Vagina (tissue), 2 donors: ENCODE data around the gene DENND1A.

ENCODE experiments used
- POLR2A ChIP-seq, 2 donors: fragments of 450-650 bp; IDR thresholded peaks; one replicate each; pipeline ENCODE4 v1.6.1; 2017; ENCODE audit warnings: antibody characterized with exemption in 2 of 2, mild to moderate bottlenecking in 2 of 2, moderate library complexity in 2 of 2
- POLR2AphosphoS5 ChIP-seq, 2 donors: sonication (generic); formaldehyde crosslinking; IDR thresholded peaks; one replicate each; pipeline ENCODE4 v1.9.0; 2017; ENCODE audit warnings: antibody characterized with exemption in 2 of 2, mild to moderate bottlenecking in 2 of 2, low read depth in 1 of 2; ENCODE audit not compliant: insufficient read depth in 1 of 2
- TF ChIP-seq, protein P1 (sequence below), 3 experiments: fragments of 450-650 bp in 2 of 3; fragments of 200-600 bp in 1 of 3; sonication (generic) in 1 of 3; IDR thresholded peaks; one replicate each; pipeline ENCODE4 v1.5.1; 2017 to 2019; ENCODE audit warnings: antibody characterized with exemption in 3 of 3, mild to moderate bottlenecking in 2 of 3, moderate library complexity in 2 of 3

DNA sequence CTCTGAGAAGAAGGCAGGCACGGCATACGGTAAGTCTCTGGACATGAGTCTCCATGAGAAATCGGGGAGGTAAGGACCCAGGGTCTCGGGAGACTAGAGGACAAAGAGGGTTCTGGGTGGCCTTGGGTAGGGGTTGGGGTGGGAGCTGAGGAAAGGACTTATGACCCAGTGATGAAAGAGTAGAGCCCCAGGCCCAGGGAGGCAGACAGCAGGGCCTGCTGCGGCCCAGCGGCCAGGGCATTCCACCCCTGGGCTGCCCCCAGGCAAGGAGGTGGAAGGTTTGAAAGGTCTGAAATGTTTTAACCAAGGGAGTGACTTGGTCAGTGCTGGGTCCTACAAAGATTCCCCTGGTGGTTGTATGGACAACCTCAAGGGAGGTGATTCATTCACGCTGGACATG, 484.8 kb downstream of the DENND1A start:
- TF ChIP-seq, protein P1, sequence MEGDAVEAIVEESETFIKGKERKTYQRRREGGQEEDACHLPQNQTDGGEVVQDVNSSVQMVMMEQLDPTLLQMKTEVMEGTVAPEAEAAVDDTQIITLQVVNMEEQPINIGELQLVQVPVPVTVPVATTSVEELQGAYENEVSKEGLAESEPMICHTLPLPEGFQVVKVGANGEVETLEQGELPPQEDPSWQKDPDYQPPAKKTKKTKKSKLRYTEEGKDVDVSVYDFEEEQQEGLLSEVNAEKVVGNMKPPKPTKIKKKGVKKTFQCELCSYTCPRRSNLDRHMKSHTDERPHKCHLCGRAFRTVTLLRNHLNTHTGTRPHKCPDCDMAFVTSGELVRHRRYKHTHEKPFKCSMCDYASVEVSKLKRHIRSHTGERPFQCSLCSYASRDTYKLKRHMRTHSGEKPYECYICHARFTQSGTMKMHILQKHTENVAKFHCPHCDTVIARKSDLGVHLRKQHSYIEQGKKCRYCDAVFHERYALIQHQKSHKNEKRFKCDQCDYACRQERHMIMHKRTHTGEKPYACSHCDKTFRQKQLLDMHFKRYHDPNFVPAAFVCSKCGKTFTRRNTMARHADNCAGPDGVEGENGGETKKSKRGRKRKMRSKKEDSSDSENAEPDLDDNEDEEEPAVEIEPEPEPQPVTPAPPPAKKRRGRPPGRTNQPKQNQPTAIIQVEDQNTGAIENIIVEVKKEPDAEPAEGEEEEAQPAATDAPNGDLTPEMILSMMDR (IDR thresholded peaks at IDR 0.05) = no peak
- TF ChIP-seq POLR2A (IDR thresholded peaks at IDR 0.05) (no peak), POLR2AphosphoS5 (IDR thresholded peaks at IDR 0.05; ENCODE audit: insufficient read depth in 1 of 2, low read depth in 1 of 2) (no peak)
